HEK293T (cell line): ENCODE results near the gene TRIM2.

Experiments used
- CTCF ChIA-PET: fragments of 350-600 bp; formaldehyde crosslinking; extraction: SDS; loops from one replicate; lab custom pipeline; 2021; ENCODE audit warnings: antibody characterized with exemption, inconsistent platforms; lab: Yijun Ruan, JAX
- POLR2A ChIA-PET: fragments of 350-600 bp; formaldehyde crosslinking; extraction: SDS; loops from one replicate; lab custom pipeline; 2020; ENCODE audit warnings: antibody characterized with exemption, inconsistent platforms; lab: Yijun Ruan, JAX
- DNase-seq: peaks from one replicate; pipeline ENCODE4 v3.0.0; 2012; ENCODE audit warnings: mixed read lengths; ENCODE audit errors: extremely low spot score
- ARNT ChIP-seq: fragments of 450-650 bp; IDR thresholded peaks from 2 replicates; pipeline ENCODE4 v1.6.1; 2017; ENCODE audit warnings: mild to moderate bottlenecking
- BHLHE40 ChIP-seq: fragments of 450-650 bp; IDR thresholded peaks from 2 replicates; pipeline ENCODE4 v1.6.1; 2016; ENCODE audit warnings: mild to moderate bottlenecking, moderate library complexity, borderline replicate concordance
- CTBP1 ChIP-seq: fragments of 450-650 bp; IDR thresholded peaks from 2 replicates; pipeline ENCODE4 v1.6.1; 2016; ENCODE audit warnings: borderline replicate concordance
- ELF4 ChIP-seq: fragments of 450-650 bp; IDR thresholded peaks from 2 replicates; pipeline ENCODE4 v1.6.1; 2017; ENCODE audit warnings: antibody characterized with exemption
- FOXA1 ChIP-seq: fragments of 450-650 bp; IDR thresholded peaks from 2 replicates; pipeline ENCODE4 v1.6.1; 2016; ENCODE audit warnings: mild to moderate bottlenecking
- FOXK2 ChIP-seq: fragments of 450-650 bp; IDR thresholded peaks from 2 replicates; pipeline ENCODE4 v1.6.1; 2016; ENCODE audit warnings: mild to moderate bottlenecking
- FOXM1 ChIP-seq: fragments of 450-650 bp; IDR thresholded peaks from 2 replicates; pipeline ENCODE4 v1.6.1; 2017; ENCODE audit warnings: mild to moderate bottlenecking, borderline replicate concordance
- HDGF ChIP-seq: fragments of 450-650 bp; IDR thresholded peaks from 2 replicates; pipeline ENCODE4 v1.6.1; 2017; ENCODE audit warnings: antibody characterized with exemption, borderline replicate concordance
- L3MBTL2 ChIP-seq: fragments of 450-650 bp; conservative IDR thresholded peaks from 2 replicates; pipeline ENCODE4 v1.6.1; 2016; ENCODE audit warnings: mild to moderate bottlenecking
- LEF1 ChIP-seq: fragments of 450-650 bp; IDR thresholded peaks from 2 replicates; pipeline ENCODE4 v1.6.1; 2017; ENCODE audit warnings: mild to moderate bottlenecking, borderline replicate concordance
- NFRKB ChIP-seq: fragments of 450-650 bp; IDR thresholded peaks from 2 replicates; pipeline ENCODE4 v1.6.1; 2016; ENCODE audit warnings: mild to moderate bottlenecking, moderate library complexity
- PKNOX1 ChIP-seq: fragments of 450-650 bp; IDR thresholded peaks from 2 replicates; pipeline ENCODE4 v1.6.1; 2016
- SP1 ChIP-seq: fragments of 450-650 bp; IDR thresholded peaks from 2 replicates; pipeline ENCODE4 v1.6.1; 2017
- SUZ12 ChIP-seq: fragments of 450-650 bp; IDR thresholded peaks from 2 replicates; pipeline ENCODE4 v1.6.1; 2016; ENCODE audit warnings: mild to moderate bottlenecking
- TARDBP ChIP-seq: fragments of 450-650 bp; IDR thresholded peaks from 2 replicates; pipeline ENCODE4 v1.6.1; 2016
- ZNF384 ChIP-seq: fragments of 450-650 bp; IDR thresholded peaks from 2 replicates; pipeline ENCODE4 v1.6.1; 2016

Gene TRIM2

GRCh38 chr4:153269218-153269990, 65.2 kb downstream of the TRIM2 start:
- ChIA-PET POLR2A (no interaction called here), CTCF (interaction anchor here (0.6 kb wide), 1 partner anchor 116 kb away, joined by 3 read pairs; no protein-coding TSS in a partner anchor)
- DNase-seq = no peak
- TF ChIP-seq ARNT = no peak
- no peak for TF ChIP-seq ELF4
- TF ChIP-seq PKNOX1 = no peak
- no peak for TF ChIP-seq LEF1
- no peak for TF ChIP-seq BHLHE40
- TF ChIP-seq CTBP1 = no peak
- no peak for TF ChIP-seq NFRKB
- no peak for TF ChIP-seq L3MBTL2
- no peak for TF ChIP-seq ZNF384
- TF ChIP-seq FOXA1 = no peak
- no peak for TF ChIP-seq SP1
- no peak for TF ChIP-seq FOXM1
- no peak for TF ChIP-seq HDGF
- TF ChIP-seq TARDBP = no peak

GRCh38 chr4:153270361-153270760, 66.1 kb downstream of the TRIM2 start:
- ChIA-PET CTCF (no interaction called here), POLR2A (no interaction called here)
- TF ChIP-seq ARNT (no peak), NFRKB (no peak), SP1 (no peak), TARDBP (no peak), LEF1 (no peak), HDGF (no peak), BHLHE40 (no peak), L3MBTL2 (no peak), CTBP1 (no peak), FOXA1 (no peak), PKNOX1 (no peak), ZNF384 (no peak), FOXK2 (no peak), FOXM1 (no peak), SUZ12 (no peak), ELF4 (no peak)
- DNase-seq = no peak

GRCh38 chr4:153271820-153272219, 67.6 kb downstream of the TRIM2 start:
- no peak for DNase-seq
- POLR2A ChIA-PET = no interaction called here
- TF ChIP-seq PKNOX1 = no peak
- TF ChIP-seq HDGF = no peak
- TF ChIP-seq LEF1 = no peak
- no peak for TF ChIP-seq SUZ12
- TF ChIP-seq ELF4 = no peak
- no peak for TF ChIP-seq L3MBTL2
- TF ChIP-seq FOXK2 = no peak
- TF ChIP-seq CTBP1 = no peak
- TF ChIP-seq FOXM1 = no peak
- TF ChIP-seq FOXA1 = no peak
- no peak for TF ChIP-seq TARDBP
- no peak for TF ChIP-seq ZNF384
- no peak for TF ChIP-seq ARNT
- TF ChIP-seq NFRKB = no peak
- no peak for TF ChIP-seq SP1
- no peak for TF ChIP-seq BHLHE40
- CTCF ChIA-PET = interaction anchor here (0.6 kb wide), 1 partner anchor 39 kb away, joined by 3 read pairs; no protein-coding TSS in a partner anchor

- DNase-seq = no peak
- CTCF ChIA-PET = no interaction called here
- POLR2A ChIA-PET = no interaction called here
- TF ChIP-seq CTBP1 = no peak
These were observed 69.5 kb downstream of the TRIM2 start for GRCh38 chr4:153273751-153274150.

GRCh38 chr4:153274967-153275366, 70.7 kb downstream of the TRIM2 start:
- DNase-seq = no peak
- no peak for TF ChIP-seq HDGF
- TF ChIP-seq SUZ12 = no peak
- TF ChIP-seq BHLHE40 = no peak
- TF ChIP-seq ARNT = no peak
- TF ChIP-seq FOXK2 = no peak
- TF ChIP-seq CTBP1 = no peak
- TF ChIP-seq FOXM1 = no peak
- no peak for TF ChIP-seq PKNOX1
- TF ChIP-seq SP1 = no peak
- no peak for TF ChIP-seq TARDBP
- TF ChIP-seq FOXA1 = no peak
- no peak for TF ChIP-seq LEF1
- no peak for TF ChIP-seq NFRKB
- no peak for TF ChIP-seq ELF4
- no peak for TF ChIP-seq L3MBTL2
- no peak for TF ChIP-seq ZNF384
- POLR2A ChIA-PET = no interaction called here
- CTCF ChIA-PET = interaction anchor here (0.8 kb wide), 1 partner anchor 19 kb away, joined by 3 read pairs; no protein-coding TSS in a partner anchor
